Upper lobe of left lung (tissue), 4 donors: ENCODE measurements around the gene OPCML.

Source experiments
- EP300 ChIP-seq, 4 donors: sonication (generic); formaldehyde crosslinking; IDR thresholded peaks; one replicate each; pipeline ENCODE4 v1.5.1; 2017; ENCODE audit warnings: antibody characterized with exemption in 4 of 4, control low read depth in 2 of 4
- TF ChIP-seq, protein P1 (sequence below), 6 experiments: fragments of 450-650 bp in 4 of 6; fragments of 200-600 bp in 2 of 6; sonication (generic) in 2 of 6; IDR thresholded peaks; one replicate each; pipeline ENCODE4 v1.5.1; 2016 to 2019; ENCODE audit warnings: antibody characterized with exemption in 6 of 6

DNA sequence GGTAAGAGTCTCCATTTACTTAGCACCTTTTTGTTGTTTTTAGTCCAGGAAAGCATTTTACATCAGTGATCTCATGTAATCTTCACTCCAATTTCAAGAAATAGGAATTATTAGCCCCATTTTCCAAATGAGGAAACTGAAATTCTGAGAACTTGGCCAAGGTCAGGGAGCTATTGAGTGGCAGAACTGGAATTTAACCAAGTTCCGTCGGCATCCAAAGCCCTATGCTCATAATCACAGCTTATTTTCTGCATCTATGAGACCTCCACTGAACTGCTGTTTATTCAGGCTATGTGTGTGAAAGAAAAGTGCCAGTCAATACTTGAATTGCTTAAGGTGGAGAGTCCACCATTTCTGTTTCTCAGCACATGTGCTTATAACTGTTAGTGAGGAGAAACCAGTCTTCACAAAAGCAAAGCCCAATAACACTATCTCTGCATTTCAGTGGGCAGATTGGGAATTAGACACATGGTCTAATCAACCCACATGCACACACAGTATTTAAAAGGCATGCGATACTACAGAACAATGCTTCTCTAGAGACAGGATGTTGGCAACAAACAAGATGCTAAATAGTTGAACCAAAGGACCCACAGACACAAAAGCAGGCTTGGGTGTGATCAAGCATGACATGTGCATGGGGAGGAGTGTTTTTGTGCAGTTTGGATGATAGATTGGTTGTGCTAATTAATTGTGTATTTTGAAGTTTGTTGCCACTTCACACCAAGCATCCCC, 780.6 kb downstream of the OPCML start:
- no peak for TF ChIP-seq EP300 (IDR thresholded peaks at IDR 0.05)
- TF ChIP-seq, protein P1, sequence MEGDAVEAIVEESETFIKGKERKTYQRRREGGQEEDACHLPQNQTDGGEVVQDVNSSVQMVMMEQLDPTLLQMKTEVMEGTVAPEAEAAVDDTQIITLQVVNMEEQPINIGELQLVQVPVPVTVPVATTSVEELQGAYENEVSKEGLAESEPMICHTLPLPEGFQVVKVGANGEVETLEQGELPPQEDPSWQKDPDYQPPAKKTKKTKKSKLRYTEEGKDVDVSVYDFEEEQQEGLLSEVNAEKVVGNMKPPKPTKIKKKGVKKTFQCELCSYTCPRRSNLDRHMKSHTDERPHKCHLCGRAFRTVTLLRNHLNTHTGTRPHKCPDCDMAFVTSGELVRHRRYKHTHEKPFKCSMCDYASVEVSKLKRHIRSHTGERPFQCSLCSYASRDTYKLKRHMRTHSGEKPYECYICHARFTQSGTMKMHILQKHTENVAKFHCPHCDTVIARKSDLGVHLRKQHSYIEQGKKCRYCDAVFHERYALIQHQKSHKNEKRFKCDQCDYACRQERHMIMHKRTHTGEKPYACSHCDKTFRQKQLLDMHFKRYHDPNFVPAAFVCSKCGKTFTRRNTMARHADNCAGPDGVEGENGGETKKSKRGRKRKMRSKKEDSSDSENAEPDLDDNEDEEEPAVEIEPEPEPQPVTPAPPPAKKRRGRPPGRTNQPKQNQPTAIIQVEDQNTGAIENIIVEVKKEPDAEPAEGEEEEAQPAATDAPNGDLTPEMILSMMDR (IDR thresholded peaks at IDR 0.05): no peak
